CD14-positive monocyte (primary cell): ENCODE data around the gene CLTA. TPM values are rescaled to one million over a fixed set of nuclear protein-coding genes. Genes with fewer than 3 reads are reported as not detected.
A peak's percentile ranks its signal among the peaks of the same experiment; 100 is the strongest.

ENCODE experiments used
- DNase-seq, 3 donors: peaks; one replicate each; pipeline ENCODE4 v3.0.0-alpha.2; 2011 to 2022
- H2AFZ ChIP-seq: 2 replicates; pipeline ENCODE4 v1.6.0; 2012; ENCODE audit warnings: mild to moderate bottlenecking, low read depth, low read length, inconsistent platforms; ENCODE audit not compliant: insufficient read depth, poor library complexity, severe bottlenecking
- H3K27ac ChIP-seq, 2 donors: 1 replicate in 1 of 2; 2 replicates in 1 of 2; pipeline ENCODE4 v1.5.1; 2012 to 2013; ENCODE audit warnings: low read length in 2 of 2, control low read depth in 1 of 2, inconsistent platforms in 1 of 2, low read depth in 1 of 2, mild to moderate bottlenecking in 1 of 2
- H3K27me3 ChIP-seq, 2 donors: one replicate each; pipeline versions ENCODE4 v1.6.0 to v1.6.1; 2011 to 2013; ENCODE audit warnings: low read length in 2 of 2; ENCODE audit not compliant: control insufficient read depth in 2 of 2, insufficient read depth in 2 of 2
- H3K36me3 ChIP-seq, 2 donors: replicated peaks in 1 of 2; 1 replicate in 1 of 2; 2 replicates in 1 of 2; pipeline versions ENCODE4 v1.5.1 to v1.6.1; 2012 to 2013; ENCODE audit warnings: low read length in 2 of 2, control low read depth in 1 of 2, inconsistent platforms in 1 of 2, mild to moderate bottlenecking in 1 of 2; ENCODE audit not compliant: insufficient read depth in 2 of 2, control insufficient read depth in 1 of 2
- H3K4me1 ChIP-seq, 2 donors: 1 replicate in 1 of 2; 2 replicates in 1 of 2; pipeline versions ENCODE4 v1.5.1 to v1.6.1; 2012 to 2013; ENCODE audit warnings: low read length in 2 of 2, control low read depth in 1 of 2, inconsistent platforms in 1 of 2, mild to moderate bottlenecking in 1 of 2, moderate library complexity in 1 of 2; ENCODE audit not compliant: insufficient read depth in 2 of 2, control insufficient read depth in 1 of 2
- H3K4me2 ChIP-seq: replicated peaks from 2 replicates; pipeline ENCODE3; 2012; ENCODE audit warnings: low read length, moderate library complexity, mild to moderate bottlenecking; ENCODE audit not compliant: poor library complexity, severe bottlenecking; ENCODE audit errors: extremely low read depth
- H3K4me3 ChIP-seq, 3 experiments: fragments of 200-600 bp in 1 of 3; sonication (generic) in 1 of 3; replicated peaks in 1 of 3; 1 replicate in 2 of 3; 2 replicates in 1 of 3; pipeline ENCODE4 v1.5.1; 2011 to 2013; ENCODE audit warnings: low read length in 3 of 3, mild to moderate bottlenecking in 3 of 3, control low read depth in 2 of 3, low read depth in 2 of 3, inconsistent platforms in 1 of 3, moderate library complexity in 1 of 3
- H3K79me2 ChIP-seq: 2 replicates; pipeline ENCODE4 v1.6.0; 2012; ENCODE audit warnings: mild to moderate bottlenecking, control low read depth, inconsistent platforms, low read length, moderate library complexity; ENCODE audit not compliant: insufficient read depth
- H3K9ac ChIP-seq: 2 replicates; pipeline ENCODE4 v1.6.0; 2017; ENCODE audit warnings: low read length, mild to moderate bottlenecking; ENCODE audit not compliant: insufficient read depth, poor library complexity, severe bottlenecking
- H3K9me3 ChIP-seq, 2 donors: replicated peaks in 1 of 2; 1 replicate in 1 of 2; 2 replicates in 1 of 2; pipeline versions ENCODE4 v1.5.1 to v1.6.1; 2012 to 2013; ENCODE audit warnings: low read length in 2 of 2, control low read depth in 1 of 2; ENCODE audit not compliant: control insufficient read depth in 1 of 2, insufficient read depth in 1 of 2
- H4K20me1 ChIP-seq: 2 replicates; pipeline ENCODE4 v1.6.0; 2012; ENCODE audit warnings: mild to moderate bottlenecking, low read length, control low read depth, moderate library complexity; ENCODE audit not compliant: insufficient read depth
- H3K27ac Mint-ChIP-seq, 7 donors: one replicate each; pipeline ENCODE4 v1.8.0; 2020; ENCODE audit warnings: mild to moderate bottlenecking in 7 of 7, mixed read lengths in 7 of 7, moderate library complexity in 6 of 7, inconsistent platforms in 2 of 7
- H3K27me3 Mint-ChIP-seq, 3 donors: one replicate each; pipeline ENCODE4 v1.8.0; 2021 to 2022; ENCODE audit warnings: low read depth in 3 of 3, mild to moderate bottlenecking in 3 of 3, mixed read lengths in 3 of 3, moderate library complexity in 3 of 3, inconsistent platforms in 1 of 3
- H3K36me3 Mint-ChIP-seq, 2 donors: one replicate each; pipeline ENCODE4 v1.8.0; 2020; ENCODE audit warnings: mixed read lengths in 2 of 2, inconsistent platforms in 1 of 2, mild to moderate bottlenecking in 1 of 2
- H3K4me1 Mint-ChIP-seq: one replicate; pipeline ENCODE4 v1.8.0; 2020; ENCODE audit warnings: mild to moderate bottlenecking, mixed read lengths
- H3K4me3 Mint-ChIP-seq, 2 donors: one replicate each; pipeline ENCODE4 v1.8.0; 2020; ENCODE audit warnings: mild to moderate bottlenecking in 2 of 2, mixed read lengths in 2 of 2, moderate library complexity in 1 of 2
- H3K9me3 Mint-ChIP-seq, 7 donors: one replicate each; pipeline ENCODE4 v1.8.0; 2020 to 2022; ENCODE audit warnings: mixed read lengths in 7 of 7, mild to moderate bottlenecking in 6 of 7, moderate library complexity in 6 of 7, inconsistent platforms in 2 of 7
- CTCF ChIP-seq: fragments of 200-600 bp; IDR thresholded peaks from one replicate; pipeline ENCODE4 v1.8.0; 2022; ENCODE audit warnings: antibody characterized with exemption, mild to moderate bottlenecking
- WGBS: methylation state at CpG from one replicate; pipeline ENCODE4 v1.1.5; 2013; ENCODE audit warnings: missing lambda C conversion rate; ENCODE audit not compliant: insufficient coverage; 5-methylcytosine and 5-hydroxymethylcytosine counted together
- intact Hi-C, 2 donors: fragments of 100-400 bp; cut with micrococcal nuclease; formaldehyde crosslinking; loops; one replicate each; pipeline versions ENCODE4 v1.15.0 to v1.15.1; 2023
- polyA plus RNA-seq, 3 donors: library from polyadenylated mRNA; depleted of rRNA in 1 of 3; unstranded in 2 of 3; stranded (reverse) in 1 of 3; fragments of 300-500 nt in 2 of 3; fragments of >200 nt in 1 of 3; fragmentation: Illumina TruSeq in 2 of 3; gene quantifications; 1 replicate in 2 of 3; 2 replicates in 1 of 3; pipeline ENCODE4 v1.2.3, GENCODE V29; 2012 to 2021

Gene CLTA
- polyA plus RNA-seq, 3 donors, result 85.6 to 262 (median 225) TPM

GRCh38 chr9:36145970-36146369, 44.8 kb upstream of the CLTA start:
- Histone ChIP-seq H3K79me2 (peaks cover 82% of the 10 kb centered on the region), H3K27me3 (no peaks in the 10 kb centered on the region), H3K9me3 (peaks cover 0 to 3% of the 10 kb centered on the region in 2 donors), H2AFZ (no peak overlapping the region), H3K4me1 (peaks cover 100% of the 10 kb centered on the region in 2 donors), H3K9ac (no peak overlapping the region), H3K4me3 (peak overlapping the region in 1 of 3 experiments; percentile 48), H3K4me2 (no peak overlapping the region), H3K36me3 (peaks cover 36 to 71% of the 10 kb centered on the region in 2 donors), H3K27ac (peak overlapping the region in 1 of 2 donors; percentile 99), H4K20me1 (peaks cover 60% of the 10 kb centered on the region)
- Mint-ChIP-seq H3K4me3 (peak overlapping the region in 1 of 2 donors; percentile 28), H3K4me1 (peaks cover 99% of the 10 kb centered on the region), H3K36me3 (peaks cover 73 to 93% of the 10 kb centered on the region in 2 donors), H3K9me3 (peaks cover 0 to 3% (median 0%) of the 10 kb centered on the region in 7 donors), H3K27ac (peak overlapping the region in 5 of 7 donors; percentile 27 to 100 (median 98)), H3K27me3 (peaks cover 0 to 3% (median 0%) of the 10 kb centered on the region in 3 donors)
- 100% methylated on average over 1 of the region's 4 CpGs for WGBS
- no peak for TF ChIP-seq CTCF
- intact Hi-C loops, result no loop called here
- DNase-seq, result no peak

GRCh38 chr9:36146651-36147050, 44.1 kb upstream of the CLTA start:
- Histone ChIP-seq H3K4me1 (peaks cover 100% of the 10 kb centered on the region in 2 donors), H2AFZ (no peak overlapping the region), H3K79me2 (peaks cover 75% of the 10 kb centered on the region), H3K27me3 (no peaks in the 10 kb centered on the region), H3K9me3 (peaks cover 0 to 3% of the 10 kb centered on the region in 2 donors), H3K27ac (peak overlapping the region in 1 of 2 donors; percentile 99), H3K4me2 (no peak overlapping the region), H3K4me3 (peak overlapping the region in 1 of 3 experiments; percentile 4), H4K20me1 (peaks cover 60% of the 10 kb centered on the region), H3K36me3 (peaks cover 36 to 71% of the 10 kb centered on the region in 2 donors), H3K9ac (no peak overlapping the region)
- no peak for TF ChIP-seq CTCF
- peaks cover 0 to 3% (median 0%) of the 10 kb centered on the region in 7 donors for H3K9me3 Mint-ChIP-seq
- no peak overlapping the region for H3K4me3 Mint-ChIP-seq
- peak overlapping the region in 5 of 7 donors; percentile 68 to 100 (median 90) for H3K27ac Mint-ChIP-seq
- H3K36me3 Mint-ChIP-seq, result peaks cover 74 to 91% of the 10 kb centered on the region in 2 donors
- WGBS, result 95% methylated on average over 8 of the region's 10 CpGs
- H3K4me1 Mint-ChIP-seq, result peaks cover 98% of the 10 kb centered on the region
- H3K27me3 Mint-ChIP-seq, result peaks cover 0 to 3% (median 0%) of the 10 kb centered on the region in 3 donors
- intact Hi-C loops, result no loop called here
- DNase-seq, result no peak
